ENCODE data around the gene DNAL4. TPM values are rescaled to one million over a fixed set of nuclear protein-coding genes. Genes with fewer than 3 reads are reported as not detected.

Gene DNAL4
- total RNA-seq, 1 experiment from 2014 or later: 8.3 TPM

DNA sequence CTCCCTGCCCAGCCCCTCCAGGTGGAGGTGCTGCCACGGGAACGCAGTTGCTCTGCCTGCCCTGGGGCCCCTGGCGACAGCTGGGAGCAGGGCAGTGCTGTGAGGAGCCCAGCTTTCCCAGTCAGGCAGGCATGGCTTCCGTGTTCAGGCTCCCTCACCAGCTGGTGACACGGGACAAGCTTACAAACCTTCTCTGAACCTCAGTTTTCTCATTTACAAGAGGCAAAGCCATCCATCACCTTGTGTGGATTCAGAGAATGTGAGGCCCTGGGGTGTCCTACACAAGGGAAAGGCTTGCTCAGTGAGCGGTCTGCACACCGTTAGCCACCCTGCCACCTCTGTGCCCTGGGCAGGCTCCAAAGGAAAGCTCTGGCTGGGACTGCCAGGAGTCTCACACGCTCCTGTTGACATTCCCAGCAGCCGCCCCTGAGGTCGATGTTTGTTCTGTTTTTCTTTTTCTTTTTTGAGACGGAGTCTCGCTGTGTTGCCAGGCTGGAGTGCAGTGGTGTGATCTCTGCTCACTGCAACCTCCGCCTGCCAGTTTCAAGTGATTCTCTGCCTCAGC is 61.6 kb downstream of the DNAL4 start:
- H3K14ac ChIP-seq (ENCODE audit: insufficient read depth, low read length): no peak overlapping the region
- H2BK20ac ChIP-seq (ENCODE audit: low read depth, low read length, poor library complexity, severe bottlenecking): no peak overlapping the region
- H3K27me3 ChIP-seq (ENCODE audit: insufficient read depth, low read length): no peaks in the 10 kb centered on the region
- Mint-ChIP-seq H3K4me1 (0 out of 4 replicates have a peak, but pooled peaks cover 0 to 3% of the 10 kb centered on the region in 2 experiments), H3K36me3 (ENCODE audit: insufficient read depth in 1 of 3, low read depth in 3 of 3) (peaks cover 23 to 87% (median 57%) of the 10 kb centered on the region in 3 experiments; a peak in 6 of 7 replicates), H3K9me3 (no peaks in the 10 kb centered on the region), H3K27ac (peak overlapping the region in 1 of 3 experiments; percentile 72; a peak in 1 of 7 replicates), H3K4me3 (no peak overlapping the region), H3K27me3 (ENCODE audit: low read depth) (no peaks in the 10 kb centered on the region)
- H2AFZ ChIP-seq (ENCODE audit: low read length): no peak overlapping the region
- H2BK5ac ChIP-seq (ENCODE audit: insufficient read length, low read length): no peak overlapping the region
- no peak overlapping the region for H3K9ac ChIP-seq (ENCODE audit: extremely low read depth, insufficient read length, low read length)
- no peaks in the 10 kb centered on the region for H3K9me3 ChIP-seq (ENCODE audit: control insufficient read depth, low read depth, low read length)
- no peak overlapping the region for H4K91ac ChIP-seq (ENCODE audit: insufficient read length, low read depth, low read length)
- H3K4me2 ChIP-seq (ENCODE audit: insufficient read depth, insufficient read length, low read length): no peak overlapping the region
- no peaks in the 10 kb centered on the region for H3K23me2 ChIP-seq (ENCODE audit: insufficient read length, low read depth, low read length, poor library complexity, severe bottlenecking)
- no peak overlapping the region for H3K23ac ChIP-seq (ENCODE audit: insufficient read length, low read depth, low read length)
- no peak for DNase-seq
- no peaks in the 10 kb centered on the region for H3K79me2 ChIP-seq (ENCODE audit: insufficient read depth, low read length)
- H3K18ac ChIP-seq (ENCODE audit: insufficient read length, low read depth, low read length): no peak overlapping the region
- H3T11ph ChIP-seq (ENCODE audit: low read length): no peak overlapping the region
- H3K27ac ChIP-seq (ENCODE audit: insufficient read length, low read depth, low read length): no peak overlapping the region
- no peak overlapping the region for H3K56ac ChIP-seq (ENCODE audit: insufficient read length, low read depth, low read length)
- no peak overlapping the region for H2BK15ac ChIP-seq (ENCODE audit: low read depth, low read length)
- H2AK5ac ChIP-seq (ENCODE audit: insufficient read length, low read length): no peak overlapping the region
- H3K4ac ChIP-seq (ENCODE audit: low read depth, low read length): no peak overlapping the region
- TF ChIP-seq, protein P1, sequence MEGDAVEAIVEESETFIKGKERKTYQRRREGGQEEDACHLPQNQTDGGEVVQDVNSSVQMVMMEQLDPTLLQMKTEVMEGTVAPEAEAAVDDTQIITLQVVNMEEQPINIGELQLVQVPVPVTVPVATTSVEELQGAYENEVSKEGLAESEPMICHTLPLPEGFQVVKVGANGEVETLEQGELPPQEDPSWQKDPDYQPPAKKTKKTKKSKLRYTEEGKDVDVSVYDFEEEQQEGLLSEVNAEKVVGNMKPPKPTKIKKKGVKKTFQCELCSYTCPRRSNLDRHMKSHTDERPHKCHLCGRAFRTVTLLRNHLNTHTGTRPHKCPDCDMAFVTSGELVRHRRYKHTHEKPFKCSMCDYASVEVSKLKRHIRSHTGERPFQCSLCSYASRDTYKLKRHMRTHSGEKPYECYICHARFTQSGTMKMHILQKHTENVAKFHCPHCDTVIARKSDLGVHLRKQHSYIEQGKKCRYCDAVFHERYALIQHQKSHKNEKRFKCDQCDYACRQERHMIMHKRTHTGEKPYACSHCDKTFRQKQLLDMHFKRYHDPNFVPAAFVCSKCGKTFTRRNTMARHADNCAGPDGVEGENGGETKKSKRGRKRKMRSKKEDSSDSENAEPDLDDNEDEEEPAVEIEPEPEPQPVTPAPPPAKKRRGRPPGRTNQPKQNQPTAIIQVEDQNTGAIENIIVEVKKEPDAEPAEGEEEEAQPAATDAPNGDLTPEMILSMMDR (conservative IDR thresholded peaks at IDR 0.05): no peak
- no peak overlapping the region for H2BK12ac ChIP-seq (ENCODE audit: insufficient read length, low read depth, low read length)
- H4K20me1 ChIP-seq (ENCODE audit: control insufficient read depth, insufficient read depth, insufficient read length): no peaks in the 10 kb centered on the region
- WGBS (ENCODE audit: extremely low coverage, insufficient read length, low lambda C conversion rate): no CpG with 5 or more reads among the region's 13 CpGs
- H4K5ac ChIP-seq (ENCODE audit: insufficient read length, low read depth, low read length): no peak overlapping the region
- H4K8ac ChIP-seq (replicated peaks; ENCODE audit: insufficient read length, low read depth, low read length): no peak overlapping the region
- no peaks in the 10 kb centered on the region for H3K4me1 ChIP-seq (ENCODE audit: insufficient read depth, low read length)
- H2BK120ac ChIP-seq (ENCODE audit: low read depth, low read length, poor library complexity, severe bottlenecking): no peak overlapping the region
- no peaks in the 10 kb centered on the region for H3K79me1 ChIP-seq (ENCODE audit: insufficient read depth, low read depth, low read length, poor library complexity, severe bottlenecking)
